Epidermal melanocyte (primary cell): Measurements from ENCODE around the gene CENPP.

ENCODE experiments used
- DNase-seq: peaks from one replicate; pipeline ENCODE4 v3.0.0; 2011; ENCODE audit warnings: low spot score; ENCODE audit not compliant: insufficient read length

Gene CENPP

DNA sequence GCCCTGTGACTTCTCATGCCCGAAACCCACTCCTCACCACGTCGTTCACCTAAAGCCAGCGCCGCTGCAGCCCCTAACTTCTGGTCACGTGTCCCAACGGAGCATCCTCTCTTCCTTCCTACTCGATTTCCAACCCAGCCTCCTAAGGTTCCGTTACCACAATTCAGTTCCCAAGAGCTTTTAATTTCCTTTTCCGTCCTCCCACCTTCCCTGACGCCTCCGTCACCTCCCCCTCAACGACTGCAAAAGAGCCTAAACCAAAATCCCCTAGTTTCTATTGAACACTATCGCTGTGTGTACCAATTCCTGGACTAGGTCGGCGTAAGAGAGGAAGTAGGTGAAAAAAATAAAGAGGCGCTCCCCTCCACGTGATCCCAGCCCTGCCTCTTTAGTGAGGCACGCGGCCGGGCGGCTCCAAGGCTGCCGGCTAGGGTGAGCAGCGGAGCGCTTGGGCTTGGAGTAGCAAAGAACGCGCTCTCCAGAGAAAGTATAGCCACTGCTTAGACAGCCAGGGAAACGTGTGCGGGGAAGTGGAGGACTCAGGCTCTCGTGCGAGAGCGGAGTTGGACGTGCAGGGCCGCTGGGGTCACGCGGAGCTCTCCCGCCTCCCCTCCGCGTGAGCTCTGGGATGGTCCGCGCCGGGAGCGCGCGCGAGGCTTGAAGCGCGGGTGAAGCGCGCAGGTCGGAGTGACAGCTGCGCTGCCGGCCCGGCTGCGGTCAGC, at the start of gene CENPP, which contains the start of gene NOL8:
Gene CENPP, plus strand, starts transcription at position 685 of the 722 bp plus-strand sequence.
Gene NOL8, minus strand, starts transcription at position 82 of the 722 bp plus-strand sequence. CDS start 1,189 bp downstream, outside the sequence.
- peak; percentile 84 for DNase-seq

DNA sequence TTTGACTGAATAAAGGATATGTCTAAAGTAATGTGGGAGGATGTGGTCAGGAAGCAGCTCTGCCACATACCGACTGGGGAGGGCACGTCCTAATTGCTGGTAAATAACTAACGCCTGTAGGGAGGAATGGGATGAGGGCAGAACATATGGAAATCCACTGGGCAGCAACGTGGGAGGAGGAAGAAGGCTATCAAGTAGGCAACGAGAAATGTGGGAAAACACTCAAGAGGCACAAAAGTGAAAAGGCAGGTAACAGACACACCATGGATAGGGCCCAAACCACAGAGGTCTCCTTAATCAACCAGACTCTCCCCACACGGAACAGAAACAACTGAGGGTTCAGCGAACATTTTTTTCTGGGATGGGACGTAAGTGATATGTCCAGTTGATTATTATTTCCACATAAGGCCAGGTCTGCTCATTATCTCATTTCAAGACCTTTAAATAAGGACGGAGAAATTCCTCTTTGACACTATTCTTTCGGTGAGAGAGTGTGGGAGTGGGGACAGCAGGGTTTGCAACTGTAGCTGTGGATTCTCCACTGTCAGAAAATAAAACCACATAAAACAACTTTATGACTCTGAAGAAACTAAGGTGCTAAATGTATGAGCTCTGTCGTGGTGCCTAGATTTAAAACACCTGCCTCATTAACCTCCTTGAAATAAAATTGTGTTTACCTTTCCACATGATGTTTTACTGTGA, 49.3 kb upstream of the CENPP start:
- no peak for DNase-seq

DNA sequence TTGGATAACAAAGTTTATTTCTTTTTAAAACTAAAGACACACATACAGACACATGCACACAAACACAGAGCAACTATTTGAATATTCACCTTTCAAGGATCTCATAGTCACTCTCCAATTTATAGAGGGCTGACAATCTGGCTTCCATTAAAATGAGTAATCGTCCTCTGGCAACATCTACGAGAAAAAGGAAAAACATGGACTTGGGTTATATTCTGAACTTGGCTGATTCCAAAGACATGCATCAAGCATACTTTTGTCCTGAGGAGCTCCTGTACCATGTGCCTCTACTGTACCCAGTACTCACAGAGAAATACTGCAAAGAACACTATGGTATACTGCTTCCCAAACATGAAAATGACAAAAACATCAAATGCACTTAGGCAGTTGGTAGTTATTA, 47.6 kb upstream of the CENPP start:
- no peak for DNase-seq

DNA sequence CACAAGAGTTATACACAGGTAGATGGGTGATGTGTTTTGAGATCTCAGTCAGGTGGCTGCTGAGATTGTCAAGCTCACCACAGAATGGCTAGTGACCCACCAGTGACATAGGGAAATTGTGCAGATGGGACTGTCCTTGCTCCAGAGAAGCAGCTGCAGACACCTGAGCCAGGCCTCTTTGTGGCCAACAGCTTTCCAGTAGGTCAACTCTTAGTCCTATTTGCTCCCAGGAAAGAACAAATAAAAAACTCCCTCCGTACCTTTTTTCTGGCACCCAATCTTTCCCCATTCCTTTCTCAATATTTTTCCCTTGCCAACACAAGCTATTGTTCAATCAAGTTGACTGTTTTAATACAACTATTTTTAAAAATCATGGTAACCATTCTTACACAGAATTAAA, 46.5 kb upstream of the CENPP start:
- no peak for DNase-seq

GRCh38 chr9:92289708-92290390, 35.9 kb upstream of the CENPP start:
- DNase-seq, result no peak

- no peak for DNase-seq
These were observed 34.8 kb upstream of the CENPP start for GRCh38 chr9:92290785-92291429.

- DNase-seq, result no peak
These were observed 34.2 kb upstream of the CENPP start for GRCh38 chr9:92291577-92291976.

GRCh38 chr9:92292338-92293074, 33.2 kb upstream of the CENPP start:
- no peak for DNase-seq

DNA sequence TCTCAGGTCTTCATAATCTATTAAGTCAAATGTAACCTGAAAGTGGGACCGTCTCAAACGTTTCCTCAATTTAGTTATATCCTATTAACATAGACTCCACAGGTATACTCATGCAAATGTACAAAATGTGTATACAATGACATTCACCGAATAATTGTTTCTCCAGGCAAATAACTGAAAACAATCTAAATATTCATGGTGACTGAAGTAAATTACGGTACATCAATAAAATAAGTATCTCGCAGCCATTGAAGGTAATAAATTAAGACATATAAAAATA, 32.7 kb upstream of the CENPP start:
- no peak for DNase-seq

DNA sequence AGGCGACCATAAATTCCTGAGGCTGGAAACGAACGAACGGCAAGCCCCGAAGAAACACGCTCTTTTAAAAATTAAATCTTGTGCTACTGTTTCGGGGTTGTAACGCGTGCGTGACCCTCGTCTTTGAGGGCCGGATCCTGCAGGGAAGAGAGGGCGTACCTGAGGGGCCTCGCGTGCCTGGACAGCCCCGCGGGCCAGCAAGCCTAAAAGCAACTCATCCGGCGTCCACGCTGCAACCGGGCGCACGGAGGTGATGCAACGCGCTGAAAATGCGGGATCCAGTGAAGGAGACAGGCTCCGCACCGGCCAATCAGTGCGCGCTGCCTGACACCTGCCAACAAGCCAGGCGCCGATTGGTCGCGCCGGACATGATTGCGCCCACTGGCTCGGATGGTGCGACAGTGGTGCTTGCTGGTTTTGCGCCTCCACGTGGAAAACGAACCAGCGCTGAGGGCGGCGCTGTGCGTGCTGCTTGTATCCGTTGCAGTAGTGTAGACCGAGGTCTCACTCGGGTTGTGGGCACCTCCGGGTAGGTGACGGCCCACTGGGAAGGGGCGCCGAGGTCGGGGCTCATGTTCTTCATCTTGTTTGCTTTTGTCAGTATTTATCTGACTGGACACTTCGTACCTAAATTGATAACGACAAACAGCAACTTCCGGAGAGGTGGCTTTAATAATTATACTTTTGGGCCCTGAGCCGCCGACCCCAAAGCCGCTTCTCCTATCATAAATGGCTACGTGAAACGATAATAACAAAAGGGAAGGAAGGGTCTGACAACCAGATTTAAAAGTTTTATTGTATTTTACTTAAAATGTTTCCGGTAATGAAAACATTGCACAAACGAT, 32.1 kb upstream of the CENPP start, which contains the start of gene IARS1:
Gene IARS1, minus strand, starts transcription at position 246 of the 845 bp plus-strand sequence. CDS start 4,278 bp downstream, outside the sequence.
- DNase-seq, result peak; percentile 94

GRCh38 chr9:92294297-92294676, 31.5 kb upstream of the CENPP start:
- DNase-seq, result no peak

DNA sequence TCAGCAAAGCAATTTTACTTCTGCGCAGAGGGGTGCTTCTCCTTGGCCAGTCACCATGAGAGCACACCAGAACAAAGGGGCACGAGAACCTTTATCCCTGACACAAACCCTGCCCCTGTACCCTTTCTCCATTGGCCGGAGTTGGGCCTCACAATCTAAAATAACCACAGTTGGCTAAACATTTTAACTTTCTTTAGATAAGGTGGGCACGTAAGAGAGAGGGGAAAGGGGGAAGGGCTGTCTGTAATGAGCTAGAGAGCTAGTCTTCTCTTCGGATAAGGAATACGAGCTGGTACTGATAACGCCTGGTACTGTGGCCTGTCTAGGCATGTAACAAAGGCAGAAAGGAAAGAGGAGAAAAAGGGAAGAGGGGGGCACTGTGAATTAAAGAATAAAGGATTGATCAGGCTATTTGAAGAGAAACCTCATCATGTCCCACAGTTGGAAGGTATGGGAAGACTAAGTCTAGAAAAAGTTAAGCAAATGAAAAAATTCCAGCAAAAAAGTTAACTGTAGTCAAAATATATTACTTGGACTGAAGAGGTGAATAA, 30.4 kb upstream of the CENPP start:
- DNase-seq, result no peak

DNA sequence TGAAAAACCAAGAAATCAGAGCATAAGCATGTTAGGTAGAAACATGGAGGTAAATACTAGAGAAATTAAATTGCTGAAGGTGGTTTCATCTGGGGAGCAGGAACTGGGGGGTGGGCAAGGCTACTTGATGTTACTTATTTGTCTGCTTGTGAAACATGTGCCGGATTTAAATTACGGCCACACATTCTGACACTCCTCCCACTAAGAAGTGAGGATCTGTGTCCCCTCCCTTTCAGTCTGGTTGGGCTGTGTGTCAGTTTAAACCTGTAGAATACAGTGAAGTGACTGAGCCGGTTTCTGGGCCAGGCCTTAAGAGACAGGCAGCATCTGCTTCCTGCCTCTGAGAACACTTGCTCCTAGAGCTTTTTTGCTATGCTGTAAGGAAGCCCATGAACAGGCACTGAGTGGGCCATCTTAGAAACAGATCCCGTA, 29.9 kb upstream of the CENPP start:
- DNase-seq, result no peak

DNA sequence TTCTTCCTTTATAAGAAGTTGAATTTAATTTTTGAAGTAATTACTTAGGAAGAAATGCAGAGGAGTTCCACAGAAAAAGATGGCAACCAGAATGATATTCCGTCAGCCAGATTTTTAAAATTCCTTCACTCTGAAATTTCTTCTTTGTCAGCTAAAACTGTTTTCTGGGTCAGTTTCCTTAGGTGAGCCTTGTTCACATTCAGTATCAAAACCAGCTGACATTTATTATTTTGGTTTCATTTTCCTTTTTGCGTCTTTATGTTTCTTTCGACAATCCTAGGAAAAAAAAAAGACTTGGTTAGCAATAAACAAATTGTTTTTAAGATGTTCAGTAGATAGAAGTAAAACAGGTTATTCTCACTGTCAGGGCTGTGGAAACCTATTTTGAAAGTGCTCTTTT, 28.1 kb upstream of the CENPP start:
- DNase-seq, result no peak

DNA sequence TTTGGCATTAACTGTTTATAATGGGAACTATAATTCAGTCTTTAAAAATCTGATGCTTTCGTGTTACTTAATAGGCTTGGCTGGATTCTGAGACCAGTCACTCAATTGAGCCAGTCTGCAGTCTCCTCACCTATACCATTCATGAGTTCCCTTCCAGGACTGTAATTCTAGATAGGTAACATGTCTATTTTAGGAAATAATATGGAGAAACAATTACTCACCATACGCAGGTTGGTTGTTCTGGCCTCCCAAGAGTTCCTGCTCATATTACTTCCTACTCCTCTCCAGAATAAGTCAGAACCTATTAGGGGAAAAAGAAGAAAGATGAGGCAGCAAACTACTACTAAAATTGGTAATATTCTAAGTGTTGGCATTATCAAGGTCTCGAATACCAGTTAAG, 27.7 kb upstream of the CENPP start:
- no peak for DNase-seq

GRCh38 chr9:92299116-92299515, 26.6 kb upstream of the CENPP start:
- no peak for DNase-seq

DNA sequence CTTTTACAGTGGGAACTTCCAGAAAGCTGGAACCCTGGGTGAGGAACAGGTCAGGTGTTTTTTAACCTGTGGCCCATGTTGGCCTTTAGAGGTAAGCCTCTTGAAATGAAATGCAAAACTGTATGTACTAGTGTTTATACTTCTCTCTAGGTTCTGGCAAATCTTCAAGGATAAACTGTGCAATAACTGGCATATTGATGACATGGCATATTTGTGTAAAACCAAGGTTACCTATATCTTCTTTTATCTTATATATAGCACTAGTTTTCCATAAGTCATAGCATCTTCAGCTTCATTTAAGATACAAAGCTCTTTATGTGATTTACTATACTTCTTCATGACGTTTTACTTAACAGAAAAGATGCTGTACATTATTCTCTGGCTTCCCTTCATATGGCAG, 24.8 kb upstream of the CENPP start:
- no peak for DNase-seq

GRCh38 chr9:92308893-92309292, 16.9 kb upstream of the CENPP start:
- DNase-seq, result no peak

GRCh38 chr9:92310562-92310961, 15.2 kb upstream of the CENPP start:
- DNase-seq, result no peak
